H1 (cell line): Measurements from ENCODE around the gene SLC7A9. TPM values are rescaled to one million over a fixed set of nuclear protein-coding genes. Genes with fewer than 3 reads are reported as not detected.
"Not testable (repeated sequence)": the region's sequence is repeated elsewhere in the genome, so short reads cannot be mapped to it uniquely, and the experiment has no call there.

ENCODE experiments used
- CTCF ChIA-PET: fragments of 300-600 bp; sonication (Branson Sonifier 250); formaldehyde crosslinking; loops from one replicate; lab custom pipeline; 2021; ENCODE audit not compliant: partially characterized antibody; lab: Charles Lee
- POLR2A ChIA-PET: fragments of 300-600 bp; sonication (Branson Sonifier 250); formaldehyde crosslinking; loops from one replicate; lab custom pipeline; 2021; ENCODE audit warnings: inconsistent platforms; ENCODE audit not compliant: partially characterized antibody; lab: Charles Lee
- DNase-seq, 2 experiments: peaks; one replicate each; pipeline versions ENCODE4 v3.0.0 to v3.0.0-alpha.2; 2010 to 2022; ENCODE audit warnings: low spot score in 2 of 2, low read depth in 1 of 2, mixed read lengths in 1 of 2
- FAIRE-seq: peaks from 2 replicates; lab custom pipeline; 2011; peaks lifted over from hg19 to GRCh38; lab: Jason Lieb, UNC
- H2AFZ ChIP-seq: 2 replicates; pipeline ENCODE4 v1.8.1; 2012; ENCODE audit warnings: low read length, inconsistent platforms
- H2AK5ac ChIP-seq: 2 replicates; pipeline ENCODE4 v1.6.1; 2013; ENCODE audit warnings: low read depth, low read length
- H2BK120ac ChIP-seq: replicated peaks from 2 replicates; pipeline ENCODE3; 2013; ENCODE audit warnings: low read depth, low read length, inconsistent platforms
- H2BK12ac ChIP-seq: 2 replicates; pipeline ENCODE4 v1.6.1; 2013; ENCODE audit warnings: low read depth, low read length
- H2BK15ac ChIP-seq: 2 replicates; pipeline ENCODE4 v1.6.1; 2013; ENCODE audit warnings: low read length
- H2BK20ac ChIP-seq: 2 replicates; pipeline ENCODE4 v1.6.1; 2013; ENCODE audit warnings: low read length
- H2BK5ac ChIP-seq: 2 replicates; pipeline ENCODE4 v1.6.1; 2013; ENCODE audit warnings: low read depth, low read length
- H3K14ac ChIP-seq: 2 replicates; pipeline ENCODE4 v1.6.1; 2013; ENCODE audit warnings: inconsistent platforms; ENCODE audit not compliant: insufficient read length
- H3K18ac ChIP-seq: 2 replicates; pipeline ENCODE4 v1.6.1; 2013; ENCODE audit warnings: low read length; ENCODE audit errors: extremely low read depth
- H3K23ac ChIP-seq: 2 replicates; pipeline ENCODE4 v1.6.1; 2013; ENCODE audit warnings: inconsistent platforms; ENCODE audit not compliant: insufficient read length
- H3K23me2 ChIP-seq: 2 replicates; pipeline ENCODE4 v1.6.1; 2013; ENCODE audit warnings: low read depth, low read length
- H3K27ac ChIP-seq: 2 replicates; pipeline ENCODE4 v1.6.1; 2011; ENCODE audit warnings: low read depth, low read length, inconsistent platforms
- H3K27me3 ChIP-seq, 4 experiments: replicated peaks in 1 of 4; 1 replicate in 1 of 4; 2 replicates in 3 of 4; pipeline versions ENCODE4 v1.6.1 to v1.8.1; 2011 to 2013; ENCODE audit warnings: low read length in 3 of 4, mild to moderate bottlenecking in 3 of 4, inconsistent platforms in 2 of 4, mixed read lengths in 2 of 4, moderate library complexity in 1 of 4; ENCODE audit not compliant: control insufficient read depth in 3 of 4, insufficient read depth in 3 of 4; ENCODE audit errors: extremely low read depth in 1 of 4
- H3K36me3 ChIP-seq, 4 experiments: 2 replicates each; pipeline versions ENCODE4 v1.6.1 to v1.8.1; 2011 to 2013; ENCODE audit warnings: mild to moderate bottlenecking in 4 of 4, low read length in 3 of 4, moderate library complexity in 2 of 4, control low read depth in 1 of 4, inconsistent platforms in 1 of 4; ENCODE audit not compliant: insufficient read depth in 4 of 4, control insufficient read depth in 2 of 4
- H3K4ac ChIP-seq: replicated peaks from 2 replicates; pipeline ENCODE3; 2013; ENCODE audit warnings: low read length, low read depth, mixed read lengths, inconsistent platforms; ENCODE audit not compliant: insufficient read length
- H3K4me1 ChIP-seq, 4 experiments: replicated peaks in 1 of 4; 1 replicate in 1 of 4; 2 replicates in 3 of 4; pipeline versions ENCODE4 v1.6.1 to v1.8.1; 2011 to 2013; ENCODE audit warnings: low read length in 3 of 4, inconsistent platforms in 2 of 4, mixed read lengths in 1 of 4; ENCODE audit not compliant: insufficient read depth in 4 of 4, control insufficient read depth in 3 of 4
- H3K4me2 ChIP-seq, 2 experiments: 2 replicates each; pipeline versions ENCODE4 v1.6.1 to v1.8.1; 2011 to 2013; ENCODE audit warnings: low read depth in 2 of 2, low read length in 2 of 2, control low read depth in 1 of 2, inconsistent platforms in 1 of 2, mild to moderate bottlenecking in 1 of 2; ENCODE audit not compliant: insufficient read depth in 1 of 2
- H3K4me3 ChIP-seq, 4 experiments: fragments of 200-600, 300-600 bp in 1 of 4; sonication (generic), shearing (Covaris generic), sonication (Bioruptor Twin) in 1 of 4; 2 replicates each; pipeline versions ENCODE4 v1.5.1 to v1.8.1; 2011 to 2016; ENCODE audit warnings: low read length in 4 of 4, low read depth in 3 of 4, control low read depth in 2 of 4, inconsistent platforms in 2 of 4, mild to moderate bottlenecking in 2 of 4, mixed read lengths in 1 of 4, moderate library complexity in 1 of 4; ENCODE audit not compliant: insufficient read depth in 2 of 4; ENCODE audit errors: extremely low read depth in 1 of 4
- H3K56ac ChIP-seq: replicated peaks from 2 replicates; pipeline ENCODE3; 2013; ENCODE audit warnings: low read depth, mild to moderate bottlenecking, mixed read lengths, low read length, inconsistent platforms; ENCODE audit not compliant: insufficient read length
- H3K79me1 ChIP-seq: 2 replicates; pipeline ENCODE4 v1.6.1; 2013; ENCODE audit warnings: low read depth, low read length, control low read depth
- H3K79me2 ChIP-seq, 2 experiments: 2 replicates each; pipeline versions ENCODE4 v1.6.1 to v1.8.1; 2012 to 2013; ENCODE audit warnings: low read length in 2 of 2, mild to moderate bottlenecking in 2 of 2, inconsistent platforms in 1 of 2; ENCODE audit not compliant: insufficient read depth in 2 of 2, control insufficient read depth in 1 of 2
- H3K9ac ChIP-seq, 4 experiments: replicated peaks in 1 of 4; 1 replicate in 1 of 4; 2 replicates in 3 of 4; pipeline versions ENCODE4 v1.6.1 to v1.8.1; 2011 to 2013; ENCODE audit warnings: low read depth in 3 of 4, low read length in 3 of 4, control low read depth in 2 of 4, mild to moderate bottlenecking in 2 of 4, moderate library complexity in 2 of 4, inconsistent platforms in 1 of 4; ENCODE audit errors: extremely low read depth in 1 of 4
- H3K9me3 ChIP-seq, 2 experiments: 2 replicates each; pipeline versions ENCODE4 v1.6.1 to v1.8.1; 2012 to 2013; ENCODE audit warnings: mild to moderate bottlenecking in 2 of 2, moderate library complexity in 2 of 2, control low read depth in 1 of 2, inconsistent platforms in 1 of 2, low read depth in 1 of 2, low read length in 1 of 2, mixed read lengths in 1 of 2; ENCODE audit not compliant: insufficient read depth in 2 of 2
- H4K20me1 ChIP-seq, 2 experiments: replicated peaks in 1 of 2; 2 replicates each; pipeline versions ENCODE3 to v1.8.1; 2011 to 2013; ENCODE audit warnings: inconsistent platforms in 2 of 2, low read length in 2 of 2, mild to moderate bottlenecking in 1 of 2; ENCODE audit not compliant: insufficient read depth in 2 of 2, control insufficient read depth in 1 of 2
- H4K5ac ChIP-seq: 2 replicates; pipeline ENCODE4 v1.6.1; 2013; ENCODE audit warnings: low read length, low read depth, mixed read lengths, inconsistent platforms; ENCODE audit not compliant: insufficient read length
- H4K8ac ChIP-seq: 2 replicates; pipeline ENCODE4 v1.8.0; 2013; ENCODE audit warnings: mild to moderate bottlenecking, moderate library complexity, low read length, inconsistent platforms; ENCODE audit not compliant: insufficient read depth; ENCODE audit errors: extremely low read depth
- H4K91ac ChIP-seq: replicated peaks from 2 replicates; pipeline ENCODE3; 2013; ENCODE audit warnings: low read length, mixed read lengths, inconsistent platforms; ENCODE audit not compliant: insufficient read length
- WGBS, 2 experiments: shearing (Covaris generic) in 1 of 2; methylation state at CpG; one replicate each; pipeline versions ENCODE4 v1.1.6 to v1.1.7; 2013 to 2015; ENCODE audit warnings: low lambda C conversion rate in 2 of 2, mixed read lengths in 2 of 2, inconsistent platforms in 1 of 2, low coverage in 1 of 2, missing lambda C conversion rate in 1 of 2; ENCODE audit not compliant: insufficient replicate concordance in 2 of 2, insufficient coverage in 1 of 2, insufficient read length in 1 of 2; ENCODE audit errors: extremely low coverage in 1 of 2, missing lambda C conversion rate in 1 of 2; 5-methylcytosine and 5-hydroxymethylcytosine counted together
- polyA plus RNA-seq, 7 experiments: library from polyadenylated mRNA; depleted of rRNA in 3 of 7; stranded (reverse) in 5 of 7; unstranded in 2 of 7; fragments of >200 nt in 5 of 7; fragments of 200-250 nt in 2 of 7; gene quantifications; 1 replicate in 5 of 7; 2 replicates in 1 of 7; 4 replicates in 1 of 7; pipeline versions ENCODE4 v1.2.1 to v1.2.3, GENCODE V29; 2011 to 2013; ENCODE audit warnings: missing spikeins in 2 of 7, mixed read lengths in 2 of 7
- total RNA-seq: library from RNA; stranded (reverse); fragmentation: NEBNext Ultra II Directional; extraction: Animal tissue kit (Norgen Biotek cat#: 25700); gene quantifications from 2 replicates; pipeline ENCODE4 v1.2.1, GENCODE V29; 2021

SLC7A9 gene
- total and polyA plus RNA-seq, 2 of the 8 experiments (the other 6 are each of a cell fraction or from before 2014, with no cell fraction given): 0.15 TPM; not detected in 1

GRCh38 chr19:32833388-32833787 is 36.2 kb downstream of the SLC7A9 start:
- H3K79me1 ChIP-seq, H4K5ac ChIP-seq, H2BK15ac ChIP-seq, H3K56ac ChIP-seq, H3K27me3 ChIP-seq, H2AK5ac ChIP-seq, H2BK20ac ChIP-seq, H3K79me2 ChIP-seq, H3K36me3 ChIP-seq, H3K4me1 ChIP-seq, H3K27ac ChIP-seq, H4K20me1 ChIP-seq, H3K18ac ChIP-seq, H3K4me2 ChIP-seq, DNase-seq, H3K23me2 ChIP-seq, H2BK12ac ChIP-seq, H2BK5ac ChIP-seq, H3K4ac ChIP-seq, H2BK120ac ChIP-seq, H3K4me3 ChIP-seq, H3K14ac ChIP-seq, FAIRE-seq, CTCF ChIA-PET, H4K91ac ChIP-seq, H3K9ac ChIP-seq, H4K8ac ChIP-seq, H3K23ac ChIP-seq, H3K9me3 ChIP-seq, POLR2A ChIA-PET, H2AFZ ChIP-seq: not testable (repeated sequence)
- 89% methylated on average over 7 of the region's 7 CpGs; no CpG with 5 or more reads in 1 of the 2 experiments for WGBS, 2 experiments

- H3K4me3 ChIP-seq, H3K23ac ChIP-seq, H4K5ac ChIP-seq, H4K91ac ChIP-seq, H3K4me2 ChIP-seq, H3K14ac ChIP-seq, H3K9me3 ChIP-seq, H3K79me2 ChIP-seq, H3K9ac ChIP-seq, H2BK5ac ChIP-seq, H4K20me1 ChIP-seq, H2BK120ac ChIP-seq, H3K36me3 ChIP-seq, H3K56ac ChIP-seq, H4K8ac ChIP-seq, H2BK12ac ChIP-seq, H3K79me1 ChIP-seq, H2AFZ ChIP-seq, H3K18ac ChIP-seq, H3K4ac ChIP-seq, H3K4me1 ChIP-seq, H3K27me3 ChIP-seq, POLR2A ChIA-PET, H3K23me2 ChIP-seq, H3K27ac ChIP-seq, H2AK5ac ChIP-seq, H2BK20ac ChIP-seq, DNase-seq, H2BK15ac ChIP-seq: not testable (repeated sequence)
- 91% methylated on average over 6 of the region's 7 CpGs; no CpG with 5 or more reads in 1 of the 2 experiments for WGBS, 2 experiments
- CTCF ChIA-PET: interaction anchor here (0.6 kb wide), 1 partner anchor 799 kb away, joined by 3 read pairs; no protein-coding TSS in a partner anchor
- FAIRE-seq: peak; percentile 62
Observed at GRCh38 chr19:32832825-32833224, 36.7 kb downstream of the SLC7A9 start.
